ENCODE results near the gene SHC2.
"Not testable (repeated sequence)": the region's sequence is repeated elsewhere in the genome, so short reads cannot be mapped to it uniquely, and the experiment has no call there.

SHC2 gene

DNA sequence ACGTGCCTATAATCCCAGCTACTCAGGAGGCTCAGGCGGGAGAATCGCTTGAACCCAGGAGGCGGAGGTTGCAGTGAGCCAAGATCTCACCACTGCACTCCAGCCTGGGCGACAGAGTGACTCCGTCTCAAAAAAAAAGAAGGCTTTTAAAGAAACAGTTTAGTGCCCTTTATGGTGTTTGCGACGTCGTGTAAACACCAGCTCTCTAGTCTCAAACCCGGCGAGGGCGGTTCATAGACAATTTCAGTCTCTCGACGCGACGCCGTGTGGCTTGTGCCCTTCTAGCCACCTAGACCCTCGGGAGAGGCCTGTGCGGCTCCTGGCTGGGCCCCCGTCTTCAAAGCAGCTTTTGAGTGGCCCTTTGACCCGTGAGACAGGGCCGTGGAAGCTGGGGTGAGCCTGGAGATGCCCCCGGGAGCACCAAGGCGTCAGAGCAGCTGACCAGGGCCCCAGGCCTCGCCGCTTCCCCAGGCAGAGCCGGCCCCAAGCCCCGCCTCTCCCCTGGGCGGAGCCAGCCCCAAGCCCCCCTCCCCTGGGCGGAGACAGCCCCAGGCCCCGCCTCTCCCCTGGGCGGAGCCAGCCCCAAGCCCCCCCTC, 30.4 kb upstream of the SHC2 start:
- DNase-seq (ENCODE audit: low read depth) = no peak

DNA sequence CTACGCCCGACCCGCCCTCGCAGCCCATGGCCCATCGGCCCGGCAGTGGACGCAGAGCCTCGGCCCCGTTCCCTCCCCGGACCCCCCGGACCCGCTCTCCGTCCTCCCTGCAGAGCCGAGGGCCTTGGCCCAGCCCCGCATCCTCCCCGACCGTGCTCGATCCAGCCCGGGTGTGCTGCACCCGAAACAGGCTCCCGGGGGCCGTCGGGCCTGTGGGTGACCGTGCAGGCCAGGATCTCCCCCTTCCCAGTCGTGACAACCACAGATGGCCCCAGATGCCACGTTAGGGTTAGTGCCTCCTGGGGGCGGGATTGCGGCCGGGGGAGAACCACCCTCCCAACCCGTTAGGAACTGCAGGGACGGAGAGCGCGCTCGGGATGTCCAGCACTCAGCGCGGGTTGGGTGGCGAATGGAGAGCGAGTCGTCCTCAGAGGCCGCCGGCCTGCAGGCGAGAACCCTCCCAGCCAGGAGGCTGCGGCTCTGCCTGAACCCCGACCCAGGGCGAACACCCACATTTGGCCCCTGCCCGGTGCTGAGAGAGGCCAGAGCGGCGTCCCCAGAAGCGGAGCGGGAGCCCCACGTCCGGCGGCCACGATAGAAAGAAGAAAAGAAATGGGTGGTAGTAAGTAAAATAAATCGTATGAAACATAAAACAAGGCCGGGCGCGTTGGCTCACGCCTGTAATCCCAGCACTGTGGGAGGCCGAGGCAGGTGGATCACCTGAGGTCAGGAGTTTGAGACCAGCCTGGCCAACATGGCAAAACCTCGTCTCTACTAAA, 28.8 kb upstream of the SHC2 start:
- no peak for DNase-seq (ENCODE audit: low read depth)

DNA sequence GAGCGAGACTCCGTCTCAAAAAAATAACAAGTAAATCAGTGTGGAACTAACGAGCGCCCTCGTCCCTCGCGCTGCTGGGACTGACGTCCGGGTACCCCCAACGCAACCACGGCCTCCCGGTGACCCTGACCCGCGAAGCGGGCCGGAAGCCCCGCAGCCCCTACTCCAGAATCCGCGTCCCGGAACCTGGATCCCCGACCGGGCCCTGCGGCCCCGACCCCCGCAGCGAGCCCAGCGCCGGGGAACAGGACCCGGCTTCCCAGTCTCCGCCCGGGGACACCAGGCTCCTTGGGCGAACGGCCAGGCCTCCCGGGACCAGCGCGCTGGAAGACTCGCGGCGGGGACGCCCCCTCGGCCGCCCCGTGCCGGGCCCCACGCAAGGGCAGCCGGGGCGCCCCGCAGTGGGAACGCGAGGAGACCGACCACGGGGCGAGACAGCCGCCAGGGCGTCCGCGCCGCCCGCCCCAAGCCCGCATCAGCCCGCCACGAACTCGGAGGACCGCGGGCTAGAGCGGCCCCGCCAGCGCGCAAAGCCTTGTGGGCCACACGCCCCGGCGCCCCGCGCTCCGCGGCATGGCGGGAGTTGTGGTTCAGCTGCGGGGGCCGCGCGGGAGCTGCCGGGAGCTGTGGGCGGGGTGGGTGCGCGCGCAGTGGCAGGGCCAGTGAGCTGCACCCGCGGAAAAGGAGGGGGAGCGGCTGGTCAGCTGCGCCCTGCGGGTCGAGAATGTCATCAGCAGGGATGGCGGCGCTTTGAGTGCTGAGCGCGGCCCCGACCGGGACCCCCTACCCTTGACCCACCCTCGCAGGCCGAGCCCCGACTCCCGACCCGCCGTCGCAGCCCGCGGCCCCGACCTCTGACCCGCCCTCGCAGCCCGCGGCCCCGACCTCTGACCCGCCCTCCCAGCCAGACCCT, 27.9 kb upstream of the SHC2 start:
- DNase-seq (ENCODE audit: low read depth) = peak; percentile 38

DNA sequence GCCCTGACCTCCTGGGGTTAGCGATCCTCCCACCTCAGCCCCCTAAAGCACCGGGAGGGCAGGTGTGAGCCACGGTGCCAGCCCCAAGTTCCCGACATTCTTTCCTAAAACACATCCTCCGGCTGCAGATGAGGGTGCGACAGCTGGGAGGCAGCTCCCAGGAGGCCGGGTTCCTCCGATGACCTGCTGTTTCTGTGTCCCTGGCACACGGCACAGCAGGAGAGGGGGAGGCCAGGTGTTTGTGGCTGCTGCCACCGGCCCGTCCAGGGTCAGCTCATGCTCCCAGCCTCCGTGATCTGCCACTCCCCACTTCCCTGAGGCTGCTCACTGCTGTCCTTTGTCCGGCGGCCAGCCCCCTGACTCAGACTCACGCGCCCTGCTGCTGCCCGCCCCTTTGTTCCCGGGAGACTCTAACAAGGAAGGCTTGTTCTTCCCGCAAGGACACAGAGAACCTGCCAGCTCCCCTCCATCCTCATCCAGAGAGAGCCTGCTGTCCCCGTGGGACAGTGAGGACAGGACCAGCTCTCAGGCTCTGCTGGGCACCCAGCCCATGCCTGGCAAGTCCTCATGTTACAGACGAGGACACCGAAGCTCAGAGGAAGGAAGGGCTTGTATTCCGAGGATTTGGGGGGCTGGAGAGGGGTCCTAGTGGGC, 24.9 kb upstream of the SHC2 start:
- DNase-seq (ENCODE audit: low read depth) = no peak

DNA sequence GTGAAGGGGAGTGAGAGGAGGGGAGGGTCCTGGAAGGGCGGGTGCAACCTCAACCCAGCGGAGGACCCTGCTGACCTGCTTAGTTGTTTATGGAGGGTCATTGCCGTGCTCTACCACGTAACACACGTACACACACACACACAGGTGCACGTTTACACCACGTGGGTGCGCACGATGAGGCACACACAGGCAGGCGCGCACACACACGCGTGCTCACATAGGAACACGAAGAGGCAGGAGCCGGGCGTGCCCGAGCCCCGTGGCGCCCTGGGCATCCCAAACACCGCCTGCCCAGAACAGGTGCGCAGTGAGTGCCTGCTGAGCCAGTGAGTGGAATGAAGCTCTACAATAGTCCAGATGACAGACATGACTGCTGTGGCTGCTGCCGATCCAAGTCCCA, 24.2 kb upstream of the SHC2 start:
- DNase-seq (ENCODE audit: low read depth) = no peak

DNA sequence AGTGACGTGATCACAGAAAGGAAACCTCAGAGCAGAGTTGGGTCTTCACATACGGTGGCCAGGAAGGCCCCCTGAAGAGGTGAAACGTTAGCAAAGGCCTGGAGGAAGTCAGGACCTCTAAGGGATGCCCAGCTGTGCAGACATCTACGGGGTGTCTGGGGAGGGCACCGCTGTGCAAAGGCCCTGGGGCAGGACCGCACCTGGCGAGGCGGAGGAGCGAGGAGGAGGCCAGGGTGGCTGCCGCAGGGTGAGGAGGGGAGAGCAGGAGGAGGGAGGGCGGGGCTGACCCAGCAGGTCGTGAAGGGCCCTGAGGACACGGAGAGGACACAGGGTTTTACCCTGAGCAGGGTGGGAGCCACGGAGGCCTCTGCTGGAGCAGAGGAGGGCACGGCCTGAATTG, 23.7 kb upstream of the SHC2 start:
- no peak for DNase-seq (ENCODE audit: low read depth)

DNA sequence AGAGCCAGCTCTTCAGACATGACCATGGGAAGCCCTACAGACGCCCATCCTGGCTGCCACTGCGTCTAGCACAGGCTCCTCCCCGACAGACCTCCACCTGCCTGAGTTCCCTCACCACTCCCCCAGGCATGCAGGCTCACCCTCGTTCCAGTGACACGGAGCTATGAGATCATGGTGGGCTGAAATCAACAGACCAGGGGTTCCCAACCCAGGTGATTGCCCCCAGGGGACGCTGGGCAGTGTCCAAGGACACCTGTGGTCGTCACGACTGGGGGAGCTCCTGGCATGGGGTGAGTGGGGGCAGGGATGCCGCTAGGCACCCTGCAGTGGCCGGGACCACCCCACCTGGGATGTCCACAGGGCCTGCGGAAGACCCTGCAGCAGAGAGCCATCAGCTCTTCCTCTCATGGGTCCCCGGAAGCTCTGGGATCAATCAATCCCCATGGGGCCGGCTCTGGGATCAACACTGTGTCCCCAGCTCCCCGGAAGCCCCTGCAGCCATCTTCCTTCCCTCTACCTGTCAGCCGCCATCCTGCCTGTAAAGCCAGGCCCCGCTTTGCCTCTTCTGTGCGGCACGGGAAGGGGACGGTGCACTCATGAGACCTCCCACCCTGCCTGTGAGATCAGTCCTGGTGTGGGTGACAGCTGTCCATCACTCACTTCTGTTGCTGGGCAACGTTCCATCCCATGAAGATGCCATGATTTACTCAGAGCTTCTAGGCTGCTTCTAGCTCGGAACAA, 22.7 kb upstream of the SHC2 start:
- DNase-seq (ENCODE audit: low read depth) = no peak

DNA sequence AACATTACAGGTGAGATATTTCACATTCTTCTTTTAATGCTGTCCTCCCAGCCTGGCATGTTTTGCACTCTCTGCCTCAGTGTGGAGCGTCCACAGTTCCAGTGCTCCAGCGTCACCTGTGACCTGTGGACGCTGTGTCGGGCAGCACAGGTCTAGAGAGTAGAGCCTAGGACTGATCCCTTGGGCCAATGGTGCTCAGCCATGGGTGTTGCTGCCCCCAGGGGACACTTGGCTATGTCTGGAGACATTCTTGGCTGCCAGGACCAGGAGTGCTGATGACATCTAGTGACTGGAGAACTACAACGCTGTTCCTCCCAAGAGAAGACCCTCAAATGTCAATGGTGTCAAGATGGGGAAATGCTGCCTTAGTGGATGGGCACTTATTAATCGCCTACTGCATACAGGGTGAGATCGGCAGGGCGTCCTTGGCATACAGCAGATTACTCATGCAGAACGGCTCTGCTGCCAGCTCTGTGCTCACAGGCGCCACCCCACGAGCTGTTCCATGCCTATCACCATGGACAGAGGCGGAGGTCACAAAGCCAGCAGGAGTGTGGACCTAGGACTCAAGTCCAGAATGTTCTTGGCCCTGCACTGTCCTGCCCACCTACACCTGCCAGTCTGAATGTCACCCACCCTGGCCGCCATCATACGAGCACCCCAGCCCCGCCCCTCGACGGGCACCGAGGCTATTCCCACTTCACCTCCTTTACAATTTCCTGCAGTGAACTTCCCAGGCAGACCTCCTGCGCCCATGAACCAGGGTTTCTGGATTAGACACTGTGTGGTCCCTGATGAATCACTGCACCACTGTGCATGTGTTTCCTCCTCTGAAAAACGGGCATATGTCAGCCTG, 21.6 kb upstream of the SHC2 start:
- DNase-seq (ENCODE audit: low read depth) = no peak

DNA sequence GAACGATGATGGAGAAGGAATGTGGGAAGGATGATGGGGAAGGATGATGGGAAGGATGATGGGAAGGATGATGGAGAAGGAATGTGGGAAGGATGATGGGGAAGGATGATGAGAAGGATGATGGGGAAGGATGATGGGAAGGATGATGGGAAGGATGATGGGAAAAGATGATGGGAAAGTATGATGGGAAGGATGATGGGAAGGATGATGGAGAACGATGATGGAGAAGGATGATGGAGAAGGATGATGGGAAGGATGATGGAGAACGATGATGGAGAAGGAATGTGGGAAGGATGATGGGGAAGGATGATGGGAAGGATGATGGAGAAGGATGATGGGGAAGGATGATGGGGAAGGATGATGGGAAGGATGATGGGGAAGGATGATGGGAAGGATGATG, 20.3 kb upstream of the SHC2 start:
- DNase-seq (ENCODE audit: low read depth) = not testable (repeated sequence)

DNA sequence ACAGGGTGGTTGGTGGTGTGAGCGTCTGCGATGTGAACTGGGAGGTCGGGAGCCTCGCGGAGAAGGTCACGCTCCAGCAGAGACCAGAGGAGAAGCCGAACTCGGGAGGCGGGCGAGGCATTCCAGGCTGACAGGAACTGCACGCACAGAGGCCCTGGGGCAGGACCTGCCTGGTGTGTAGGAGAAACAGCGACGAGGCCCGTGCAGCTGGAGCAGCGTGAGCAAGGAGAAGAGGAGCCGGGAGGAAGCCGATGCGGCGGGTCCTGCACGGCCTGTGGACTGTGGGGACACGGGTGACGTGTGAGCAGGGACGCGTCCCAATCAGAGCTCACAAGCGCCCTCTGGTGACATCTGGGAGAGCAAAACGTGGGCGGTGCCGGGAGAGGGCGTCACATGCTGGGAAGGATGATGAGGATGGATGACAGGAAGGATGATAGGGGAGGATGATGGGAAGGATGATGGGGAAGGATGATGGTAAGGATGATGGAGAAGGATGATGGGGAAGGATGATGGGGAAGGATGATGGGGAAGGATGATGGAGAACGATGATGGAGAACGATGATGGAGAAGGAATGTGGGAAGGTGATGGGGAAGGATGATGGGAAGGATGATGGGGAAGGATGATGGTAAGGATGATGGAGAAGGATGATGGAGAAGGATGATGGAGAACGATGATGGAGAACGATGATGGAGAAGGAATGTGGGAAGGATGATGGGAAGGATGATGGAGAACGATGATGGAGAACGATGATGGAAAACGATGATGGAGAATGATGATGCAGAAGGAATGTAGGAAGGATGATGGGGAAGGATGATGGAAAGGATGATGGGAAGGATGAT, 19.4 kb upstream of the SHC2 start:
- DNase-seq (ENCODE audit: low read depth) = no peak

DNA sequence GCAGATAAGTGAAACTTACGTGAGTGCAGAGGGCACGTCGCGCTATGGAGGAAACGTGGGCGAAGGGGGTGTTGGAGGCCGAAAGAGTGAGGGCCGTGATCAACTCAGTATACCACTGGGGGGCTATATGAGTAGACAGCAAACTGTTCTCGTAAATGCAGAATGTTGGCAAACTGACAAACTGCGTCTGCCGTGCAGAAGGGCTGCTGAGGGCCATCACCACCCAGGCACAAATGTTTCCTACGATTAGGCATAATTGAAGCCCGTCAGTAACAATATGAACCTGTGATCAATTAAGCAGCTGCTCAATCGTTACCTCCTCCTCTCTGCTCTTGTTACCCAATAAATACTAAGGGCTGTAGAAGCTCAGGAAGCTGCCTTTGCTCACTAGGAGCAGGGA, 18.1 kb upstream of the SHC2 start:
- DNase-seq (ENCODE audit: low read depth) = no peak

DNA sequence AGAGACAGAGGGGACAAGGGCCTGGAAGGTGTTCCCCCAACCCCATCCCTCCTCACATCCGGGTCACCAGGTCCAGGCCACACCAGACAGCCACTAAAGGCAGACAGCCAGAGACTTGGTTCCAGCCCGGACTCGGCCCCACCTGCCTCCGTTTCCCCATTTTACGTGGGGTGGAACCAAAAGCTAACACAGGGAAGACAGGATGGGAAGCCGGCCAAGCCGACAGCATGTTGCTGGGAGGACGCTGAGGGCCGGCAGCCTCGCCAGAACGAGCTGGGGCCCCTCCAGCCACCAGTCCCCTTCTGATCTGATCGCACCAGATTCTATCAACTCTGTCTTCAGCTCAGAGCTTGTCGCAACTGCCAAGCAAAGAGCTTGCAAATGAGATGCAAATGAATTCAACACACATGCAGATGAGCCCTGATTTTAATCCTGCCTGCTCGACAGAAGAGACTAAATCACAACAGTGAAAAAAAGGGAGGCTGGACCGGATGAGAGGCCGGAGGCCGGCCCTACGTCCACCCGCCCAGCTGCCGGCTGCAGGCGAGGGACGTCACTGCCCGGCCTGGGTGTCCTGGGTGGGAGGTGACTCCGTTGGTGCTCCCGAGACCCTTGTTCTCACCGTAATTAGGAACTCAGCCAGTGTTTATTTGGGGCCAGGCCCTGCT, 17.5 kb upstream of the SHC2 start:
- DNase-seq (ENCODE audit: low read depth) = no peak

DNA sequence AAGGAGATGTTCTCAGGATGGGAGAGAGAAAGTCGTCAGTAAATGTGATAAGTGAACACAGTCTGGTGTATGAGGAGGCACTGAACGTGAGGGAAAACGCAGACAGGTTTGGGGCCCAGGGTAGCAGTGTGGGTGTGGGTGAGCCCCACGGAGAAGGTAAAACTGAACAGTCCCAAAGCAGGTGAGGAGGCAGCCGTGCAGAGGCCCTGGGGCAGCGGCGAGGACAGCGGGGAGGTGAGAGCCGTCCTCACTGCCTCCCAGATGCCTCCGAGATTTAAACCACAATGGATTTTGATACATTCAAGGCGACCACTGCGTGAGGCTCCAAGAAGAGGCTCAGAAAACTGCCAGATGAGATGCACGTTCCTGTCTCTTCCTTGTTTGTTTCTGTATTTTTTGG, 14.5 kb upstream of the SHC2 start:
- DNase-seq (ENCODE audit: low read depth) = no peak

DNA sequence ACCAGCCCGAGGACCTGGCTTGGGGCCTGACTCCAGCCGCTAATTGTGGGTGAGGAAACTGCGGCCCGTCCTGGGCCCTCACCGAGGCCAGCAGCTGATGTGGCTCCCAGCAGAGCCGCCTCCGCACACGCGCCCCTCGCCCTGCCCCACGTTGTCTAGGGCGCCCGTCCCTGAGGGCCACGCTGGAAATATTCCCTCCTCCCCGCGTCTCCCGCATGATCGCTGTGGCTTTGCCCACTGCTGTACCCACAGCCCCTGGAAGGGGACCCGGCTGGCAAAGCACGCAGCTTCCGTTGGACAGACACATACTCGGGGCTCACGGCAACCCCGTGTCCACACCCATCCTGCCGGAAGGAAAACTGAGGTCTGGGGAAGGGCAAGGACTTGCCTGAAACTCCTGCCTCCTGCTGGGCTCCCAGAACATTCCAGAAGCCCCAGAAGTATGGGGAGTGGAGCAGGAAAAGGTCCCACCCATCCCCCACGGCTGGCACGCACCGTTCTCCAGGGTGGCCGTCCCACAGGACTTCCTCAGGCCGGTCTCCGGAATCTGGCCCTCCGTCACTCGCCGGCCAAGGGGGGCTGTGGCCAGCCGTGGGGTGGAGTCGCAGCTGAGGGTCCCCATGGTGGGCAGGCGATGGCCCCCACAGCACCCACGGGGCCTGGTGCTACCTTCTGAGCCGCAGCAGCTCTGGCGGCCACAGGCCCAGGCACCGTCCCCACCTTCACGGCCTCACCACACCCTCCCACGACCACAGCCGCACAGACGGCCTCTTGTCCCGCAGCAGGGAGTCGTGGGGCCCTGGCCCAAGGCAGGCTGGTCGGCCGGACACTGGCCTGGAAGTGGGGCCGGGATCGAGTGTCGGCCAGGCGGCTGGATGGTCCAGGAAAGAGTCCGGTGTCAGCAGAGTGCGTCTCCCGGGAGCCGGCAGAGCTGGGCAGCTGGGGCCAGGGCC, 13.6 kb upstream of the SHC2 start:
- no peak for DNase-seq (ENCODE audit: low read depth)

DNA sequence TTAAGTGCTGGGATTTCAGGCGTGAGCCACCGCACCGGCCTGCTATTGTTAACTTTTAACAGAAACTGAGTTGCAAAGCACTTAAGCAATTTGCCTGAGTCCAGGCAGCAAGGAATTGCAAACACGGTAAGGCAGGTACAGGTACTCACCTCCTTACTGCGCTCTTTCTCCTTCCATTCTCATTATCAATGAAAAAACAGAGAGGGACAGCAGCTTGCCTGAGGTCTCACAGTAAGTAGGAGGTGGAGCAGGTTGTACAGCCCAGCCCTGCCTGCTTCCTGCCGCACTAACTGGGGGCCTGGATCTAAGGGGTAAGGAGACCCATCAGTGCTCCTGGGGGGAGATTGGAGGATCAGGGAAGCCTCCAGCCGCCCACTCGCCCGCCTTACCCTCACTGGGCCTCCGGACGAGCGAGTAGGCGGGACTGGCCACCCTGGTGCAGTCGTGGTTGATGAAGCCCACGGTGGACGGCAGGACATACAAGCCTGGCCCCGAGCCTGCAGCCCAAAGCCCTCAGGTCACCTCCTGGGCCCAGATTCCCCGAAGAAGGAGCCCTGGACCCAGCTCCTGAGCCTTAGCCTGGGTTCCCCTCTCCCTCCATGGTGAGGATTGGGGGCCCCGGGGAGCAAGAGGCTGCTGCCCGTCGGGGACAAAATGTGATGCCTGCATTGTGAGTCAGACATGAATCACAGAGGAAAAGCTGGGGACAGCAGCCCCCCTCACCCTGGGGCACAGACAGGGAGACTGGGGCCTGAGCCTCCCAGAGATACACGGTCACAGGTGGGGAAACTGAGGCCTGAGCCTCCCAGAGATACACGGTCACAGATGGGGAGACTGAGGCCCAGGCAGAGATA, 11.4 kb upstream of the SHC2 start:
- DNase-seq (ENCODE audit: low read depth) = no peak

DNA sequence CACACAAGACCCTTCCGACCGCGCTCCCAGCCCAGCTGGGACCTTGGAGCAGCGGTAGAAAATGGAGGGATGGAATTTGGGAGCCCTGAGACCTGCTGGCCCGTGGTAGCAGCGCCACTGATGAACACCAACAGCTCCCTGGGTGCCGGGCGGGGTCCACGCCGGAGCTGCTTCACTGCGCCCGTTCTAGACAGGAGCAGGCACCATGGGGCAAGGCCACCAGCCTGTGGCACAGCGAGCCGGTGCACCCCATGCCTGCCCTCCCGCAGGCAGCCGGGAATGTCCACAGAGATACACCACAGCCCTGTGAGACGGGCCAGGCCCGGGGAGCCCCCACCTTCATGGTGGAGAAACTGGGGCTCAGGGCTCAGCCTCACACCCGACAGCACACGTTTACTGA, 9.9 kb upstream of the SHC2 start:
- no peak for DNase-seq (ENCODE audit: low read depth)

DNA sequence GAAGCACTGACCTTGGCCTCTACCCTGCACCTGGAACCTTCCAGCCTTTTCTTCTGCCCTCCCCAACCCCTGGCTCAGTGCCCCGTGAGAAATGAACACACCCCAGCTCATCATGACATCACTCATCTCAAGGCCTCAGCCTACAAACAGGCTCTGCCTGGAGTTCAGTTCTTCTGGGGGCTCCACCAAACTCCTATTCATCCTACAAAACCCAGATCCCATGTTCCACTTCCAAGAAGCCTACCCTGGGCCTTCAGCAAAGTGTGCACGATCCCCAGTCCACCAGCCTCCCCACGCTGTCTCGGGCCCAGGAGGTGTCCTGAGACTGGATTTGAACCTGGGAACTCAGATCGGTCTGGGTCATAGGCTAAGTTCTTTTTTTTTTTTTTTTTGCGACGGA, 9.0 kb upstream of the SHC2 start:
- DNase-seq (ENCODE audit: low read depth) = no peak

Data from HS-5 (cell line).